IPS-15b (cell line): ENCODE results near the gene OR1A2.
"Not testable (repeated sequence)": the region's sequence is repeated elsewhere in the genome, so short reads cannot be mapped to it uniquely, and the experiment has no call there.

Source experiments
- H3K27me3 ChIP-seq: one replicate; pipeline ENCODE4 v1.6.1; 2013; ENCODE audit warnings: low read length; ENCODE audit not compliant: control insufficient read depth, insufficient read depth
- H3K36me3 ChIP-seq: one replicate; pipeline ENCODE4 v1.6.1; 2013; ENCODE audit warnings: low read length; ENCODE audit not compliant: control insufficient read depth, insufficient read depth
- H3K4me1 ChIP-seq: one replicate; pipeline ENCODE4 v1.6.1; 2013; ENCODE audit warnings: mild to moderate bottlenecking, low read length; ENCODE audit not compliant: control insufficient read depth, insufficient read depth
- H3K4me3 ChIP-seq: one replicate; pipeline ENCODE4 v1.5.1; 2013; ENCODE audit warnings: low read depth, low read length
- H3K9ac ChIP-seq: one replicate; pipeline ENCODE4 v1.6.1; 2013; ENCODE audit warnings: low read depth, mild to moderate bottlenecking, low read length
- H3K9me3 ChIP-seq: one replicate; pipeline ENCODE4 v1.6.1; 2013; ENCODE audit warnings: mild to moderate bottlenecking, low read length; ENCODE audit not compliant: control insufficient read depth, insufficient read depth

OR1A2 gene, protein sequence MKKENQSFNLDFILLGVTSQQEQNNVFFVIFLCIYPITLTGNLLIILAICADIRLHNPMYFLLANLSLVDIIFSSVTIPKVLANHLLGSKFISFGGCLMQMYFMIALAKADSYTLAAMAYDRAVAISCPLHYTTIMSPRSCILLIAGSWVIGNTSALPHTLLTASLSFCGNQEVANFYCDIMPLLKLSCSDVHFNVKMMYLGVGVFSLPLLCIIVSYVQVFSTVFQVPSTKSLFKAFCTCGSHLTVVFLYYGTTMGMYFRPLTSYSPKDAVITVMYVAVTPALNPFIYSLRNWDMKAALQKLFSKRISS

DNA sequence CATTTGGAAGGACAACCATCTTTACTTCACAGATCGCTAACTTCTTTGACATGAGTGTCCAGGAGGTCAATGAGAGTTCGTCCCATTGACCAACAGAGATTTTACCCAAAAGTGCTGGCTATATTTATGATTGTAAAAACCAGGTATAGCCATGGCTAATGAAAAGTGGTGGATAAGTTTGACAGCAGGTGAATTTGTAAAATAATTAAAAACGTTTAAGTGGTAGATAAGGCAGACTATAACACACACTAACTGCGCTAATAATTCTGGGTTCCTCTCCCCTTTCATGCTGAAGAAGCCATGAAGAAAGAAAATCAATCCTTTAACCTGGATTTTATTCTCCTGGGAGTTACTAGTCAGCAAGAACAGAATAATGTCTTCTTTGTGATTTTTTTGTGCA, at the start of gene OR1A2:
Gene OR1A2 (plus strand): TSS at position 301 of the 400 bp plus-strand sequence. CDS start 0 bp downstream, at position 301.
- Histone ChIP-seq H3K36me3 (no peaks in the 10 kb centered on the region), H3K9me3 (no peaks in the 10 kb centered on the region), H3K4me3 (no peak within 1 kb of the TSS), H3K9ac (no peak within 1 kb of the TSS), H3K27me3 (no peaks in the 10 kb centered on the region), H3K4me1 (no peaks in the 10 kb centered on the region)

DNA sequence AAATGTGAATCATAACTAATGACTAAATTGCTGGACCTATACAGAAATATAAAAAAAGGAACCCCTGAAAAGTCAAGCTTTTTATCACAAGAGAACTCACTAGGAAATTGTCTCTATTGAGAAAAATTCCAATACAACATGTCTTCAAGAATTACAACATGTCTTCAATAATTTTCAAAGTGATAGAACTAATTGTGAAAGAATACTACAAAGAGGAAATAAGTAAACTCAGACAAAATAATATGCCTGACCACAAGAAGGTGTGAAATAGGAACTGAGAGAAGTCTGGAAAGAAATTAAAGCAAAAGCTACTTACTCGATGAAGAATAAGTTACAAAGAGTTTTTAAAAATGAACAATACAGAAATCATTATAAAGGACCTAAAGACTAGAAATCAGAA, 40.1 kb upstream of the OR1A2 start:
- Histone ChIP-seq H3K9ac (no peak overlapping the region), H3K4me1 (no peaks in the 10 kb centered on the region), H3K27me3 (no peaks in the 10 kb centered on the region), H3K4me3 (no peak overlapping the region), H3K9me3 (peaks cover 3% of the 10 kb centered on the region), H3K36me3 (no peaks in the 10 kb centered on the region)

DNA sequence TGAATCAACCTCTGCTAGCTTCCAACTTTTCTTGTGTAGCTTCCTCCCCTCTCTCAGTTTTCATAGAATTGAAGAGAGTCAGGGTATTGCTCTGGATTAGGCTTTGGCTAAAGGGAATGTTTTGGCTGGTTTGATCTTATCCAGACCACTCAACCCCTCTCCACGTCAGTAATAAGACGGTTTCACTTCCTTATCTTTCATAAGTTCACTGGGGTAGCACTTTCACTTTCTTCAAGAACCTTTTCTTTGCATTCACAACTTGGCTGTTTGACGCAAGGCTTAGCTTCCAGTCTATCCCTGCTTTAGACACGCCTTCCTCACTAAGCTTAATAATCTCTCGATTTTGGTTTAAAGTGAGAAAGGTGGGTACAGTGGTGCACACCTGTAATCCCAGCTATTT, 29.7 kb upstream of the OR1A2 start:
- Histone ChIP-seq H3K36me3 (no peaks in the 10 kb centered on the region), H3K4me1 (no peaks in the 10 kb centered on the region), H3K27me3 (no peaks in the 10 kb centered on the region), H3K4me3 (no peak overlapping the region), H3K9me3 (no peaks in the 10 kb centered on the region), H3K9ac (no peak overlapping the region)

- no peak overlapping the region for H3K4me3 ChIP-seq
These were observed 7.4 kb upstream of the OR1A2 start for GRCh38 chr17:3189961-3190360.

GRCh38 chr17:3207367-3207766, 10.0 kb downstream of the OR1A2 start, which contains the start of gene OR1A1:
Gene OR1A1 (plus strand): TSS chr17:3207667. CDS start chr17:3215621, 7,954 bp downstream.
- no peaks in the 10 kb centered on the region for H3K27me3 ChIP-seq
- H3K36me3 ChIP-seq: no peaks in the 10 kb centered on the region
- H3K9me3 ChIP-seq: peaks cover 6% of the 10 kb centered on the region
- H3K4me1 ChIP-seq: no peaks in the 10 kb centered on the region
- no peak within 1 kb of the TSS for H3K9ac ChIP-seq
- H3K4me3 ChIP-seq: no peak within 1 kb of the TSS

More at GRCh38 chr17:3189961-3190360, 7.4 kb upstream of the OR1A2 start:
- H3K9ac ChIP-seq: no peak overlapping the region
- no peaks in the 10 kb centered on the region for H3K36me3 ChIP-seq
- no peaks in the 10 kb centered on the region for H3K9me3 ChIP-seq
- H3K4me1 ChIP-seq: no peaks in the 10 kb centered on the region
- no peaks in the 10 kb centered on the region for H3K27me3 ChIP-seq

GRCh38 chr17:3208484-3208883, 11.2 kb downstream of the OR1A2 start:
- no peaks in the 10 kb centered on the region for H3K4me1 ChIP-seq
- H3K9ac ChIP-seq: no peak overlapping the region
- H3K9me3 ChIP-seq: peaks cover 14% of the 10 kb centered on the region
- no peaks in the 10 kb centered on the region for H3K27me3 ChIP-seq
- no peak overlapping the region for H3K4me3 ChIP-seq
- no peaks in the 10 kb centered on the region for H3K36me3 ChIP-seq

DNA sequence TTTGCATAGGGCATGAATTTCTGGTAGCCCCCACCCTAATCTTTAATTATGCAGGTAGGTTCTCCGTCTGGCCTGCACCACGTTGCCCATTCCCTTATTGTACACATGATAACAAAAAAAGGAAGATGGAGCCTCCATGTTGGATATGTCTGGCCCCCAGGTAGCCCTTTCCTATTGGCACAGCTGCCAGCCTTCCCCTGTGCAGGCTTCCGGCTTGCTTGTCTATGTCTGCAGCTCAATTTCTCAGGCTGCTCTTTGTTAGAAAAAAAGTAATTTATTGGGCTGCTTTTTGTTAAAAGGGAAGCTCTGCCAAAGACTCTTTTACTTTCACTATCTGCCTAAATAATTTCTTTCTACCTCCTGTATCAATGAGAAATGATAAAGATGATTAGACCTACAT, 15.7 kb downstream of the OR1A2 start:
- Histone ChIP-seq H3K36me3 (peaks cover 2% of the 10 kb centered on the region), H3K27me3 (no peaks in the 10 kb centered on the region), H3K9me3 (peaks cover 16% of the 10 kb centered on the region), H3K4me3 (no peak overlapping the region), H3K9ac (no peak overlapping the region), H3K4me1 (no peaks in the 10 kb centered on the region)

DNA sequence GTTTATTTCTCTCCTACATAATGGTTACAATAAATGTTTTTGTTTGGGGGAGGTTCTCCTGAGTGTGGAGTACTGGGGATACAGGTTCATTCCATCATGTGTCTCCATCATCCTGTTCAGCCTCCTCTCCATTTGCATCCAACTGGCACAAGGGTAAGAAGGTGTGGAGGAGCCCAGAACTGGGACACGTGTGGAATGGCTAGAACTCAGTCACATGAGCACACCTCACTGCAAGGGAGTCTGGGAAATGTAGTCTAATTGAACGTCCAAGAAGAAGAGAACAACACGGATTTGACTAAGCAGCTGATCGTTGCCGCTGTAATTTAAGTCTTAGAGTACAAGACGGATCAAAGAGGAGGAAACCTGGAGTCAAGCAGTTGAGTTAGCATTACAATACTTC, 16.3 kb downstream of the OR1A2 start:
- Histone ChIP-seq H3K9ac (no peak overlapping the region), H3K9me3 (peaks cover 16% of the 10 kb centered on the region), H3K4me1 (no peaks in the 10 kb centered on the region), H3K27me3 (no peaks in the 10 kb centered on the region), H3K4me3 (no peak overlapping the region), H3K36me3 (peaks cover 2% of the 10 kb centered on the region)

DNA sequence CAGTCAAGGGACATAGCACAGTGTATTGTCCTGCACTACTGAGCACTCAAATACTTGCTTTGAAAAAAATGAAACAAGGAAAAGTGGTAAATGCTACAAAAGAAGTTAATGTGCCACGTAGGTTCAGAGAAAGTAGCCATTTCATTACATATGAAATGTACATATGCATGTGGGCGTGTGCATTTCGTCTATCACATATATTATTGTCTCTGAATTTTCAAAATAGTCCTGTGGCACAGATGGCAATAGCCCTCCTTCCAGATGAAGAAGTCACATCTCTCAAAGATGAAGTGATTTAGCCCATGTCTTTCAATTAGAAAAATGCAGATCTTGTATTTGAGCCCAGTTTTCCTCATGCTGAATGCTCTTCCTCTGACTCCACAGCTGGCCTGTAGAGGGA, 22.7 kb downstream of the OR1A2 start:
- not testable (repeated sequence) for H3K9ac ChIP-seq, H3K4me1 ChIP-seq, H3K27me3 ChIP-seq, H3K4me3 ChIP-seq, H3K9me3 ChIP-seq, H3K36me3 ChIP-seq

- Histone ChIP-seq H3K4me1 (no peaks in the 10 kb centered on the region), H3K36me3 (no peaks in the 10 kb centered on the region), H3K9me3 (no peaks in the 10 kb centered on the region), H3K9ac (no peak overlapping the region), H3K4me3 (no peak overlapping the region), H3K27me3 (no peaks in the 10 kb centered on the region)
These were observed 24.5 kb downstream of the OR1A2 start for GRCh38 chr17:3221850-3222249.

GRCh38 chr17:3222505-3222904, 25.2 kb downstream of the OR1A2 start:
- no peaks in the 10 kb centered on the region for H3K4me1 ChIP-seq
- H3K4me3 ChIP-seq: no peak overlapping the region
- no peak overlapping the region for H3K9ac ChIP-seq
- H3K36me3 ChIP-seq: no peaks in the 10 kb centered on the region
- no peaks in the 10 kb centered on the region for H3K9me3 ChIP-seq
- no peaks in the 10 kb centered on the region for H3K27me3 ChIP-seq

GRCh38 chr17:3224721-3225352, 27.5 kb downstream of the OR1A2 start:
- H3K9me3 ChIP-seq, H3K4me3 ChIP-seq, H3K36me3 ChIP-seq, H3K27me3 ChIP-seq, H3K9ac ChIP-seq, H3K4me1 ChIP-seq: not testable (repeated sequence)
